HEK293 (cell line): ENCODE data around the gene SNX8.

Experiments
- CTCF ChIA-PET: fragments of 350-600 bp; formaldehyde crosslinking; extraction: SDS; loops from one replicate; lab custom pipeline; 2021; ENCODE audit warnings: antibody characterized with exemption; lab: Yijun Ruan, JAX
- POLR2A ChIA-PET: fragments of 300-600 bp; formaldehyde crosslinking; extraction: SDS; loops from one replicate; lab custom pipeline; 2020; ENCODE audit warnings: antibody characterized with exemption, inconsistent platforms; lab: Yijun Ruan, JAX
- H3K27ac ChIP-seq: fragments of 200-500 bp; sonication (Bioruptor generic); 2 replicates; pipeline ENCODE4 v1.5.1; 2014; ENCODE audit warnings: low read depth, low read length, control low read depth, inconsistent platforms; ENCODE audit errors: extremely low read depth
- H3K36me3 ChIP-seq, 2 experiments: fragments of 200-500 bp in 1 of 2; sonication (Bioruptor generic) in 1 of 2; 1 replicate in 1 of 2; 2 replicates in 1 of 2; pipeline ENCODE4 v1.5.1; 2014 to 2017; ENCODE audit warnings: inconsistent platforms in 2 of 2, low read length in 2 of 2; ENCODE audit not compliant: control insufficient read depth in 2 of 2, insufficient read depth in 1 of 2
- H3K4me1 ChIP-seq: fragments of 200-500 bp; sonication (Bioruptor generic); 2 replicates; pipeline ENCODE4 v1.5.1; 2014; ENCODE audit warnings: mild to moderate bottlenecking, low read length, inconsistent platforms; ENCODE audit not compliant: control insufficient read depth, insufficient read depth
- H3K4me3 ChIP-seq: 2 replicates; pipeline ENCODE4 v1.5.1; 2011; ENCODE audit warnings: low read depth, mild to moderate bottlenecking, control low read depth, low read length, moderate library complexity
- H3K9me3 ChIP-seq: fragments of 200-500 bp; sonication (Bioruptor generic); 2 replicates; pipeline ENCODE4 v1.5.1; 2014; ENCODE audit warnings: low read depth, low read length, inconsistent platforms; ENCODE audit not compliant: control insufficient read depth, insufficient read depth
- GFI1B ChIP-seq: fragments of 450-650 bp; formaldehyde crosslinking; IDR thresholded peaks from 2 replicates; pipeline ENCODE4 v1.5.1; 2016; ENCODE audit warnings: missing biosample characterization, missing genetic modification characterization
- GLIS2 ChIP-seq: fragments of 450-650 bp; formaldehyde crosslinking; IDR thresholded peaks from 2 replicates; pipeline ENCODE4 v1.5.1; 2016; ENCODE audit warnings: missing biosample characterization, missing genetic modification characterization
- MYNN ChIP-seq: fragments of 450-650 bp; formaldehyde crosslinking; IDR thresholded peaks from 2 replicates; pipeline ENCODE4 v1.5.1; 2016; ENCODE audit warnings: missing biosample characterization, missing genetic modification characterization, borderline replicate concordance
- WT1 ChIP-seq: fragments of 450-650 bp; formaldehyde crosslinking; IDR thresholded peaks from 2 replicates; pipeline ENCODE4 v1.5.1; 2016; ENCODE audit warnings: missing biosample characterization, missing genetic modification characterization
- ZBTB17 ChIP-seq: fragments of 450-650 bp; formaldehyde crosslinking; IDR thresholded peaks from 2 replicates; pipeline ENCODE4 v1.5.1; 2016; ENCODE audit warnings: missing biosample characterization, missing genetic modification characterization
- ZFHX2 ChIP-seq: fragments of 450-650 bp; formaldehyde crosslinking; conservative IDR thresholded peaks from 2 replicates; pipeline ENCODE4 v1.5.1; 2016; ENCODE audit warnings: missing biosample characterization, missing genetic modification characterization
- ZFP3 ChIP-seq: fragments of 450-650 bp; formaldehyde crosslinking; IDR thresholded peaks from 2 replicates; pipeline ENCODE4 v1.5.1; 2016; ENCODE audit warnings: low read depth, missing biosample characterization, missing genetic modification characterization
- ZNF114 ChIP-seq: fragments of 450-650 bp; formaldehyde crosslinking; IDR thresholded peaks from 2 replicates; pipeline ENCODE4 v1.5.0; 2017; ENCODE audit warnings: missing biosample characterization, missing genetic modification characterization
- ZNF16 ChIP-seq: fragments of 450-650 bp; formaldehyde crosslinking; IDR thresholded peaks from 2 replicates; pipeline ENCODE4 v1.5.1; 2016; ENCODE audit warnings: low read depth, missing biosample characterization, missing genetic modification characterization
- ZNF169 ChIP-seq: fragments of 450-650 bp; formaldehyde crosslinking; IDR thresholded peaks from 2 replicates; pipeline ENCODE4 v1.5.1; 2016; ENCODE audit warnings: missing biosample characterization, missing genetic modification characterization
- ZNF174 ChIP-seq: fragments of 450-650 bp; formaldehyde crosslinking; IDR thresholded peaks from 2 replicates; pipeline ENCODE4 v1.5.0; 2017; ENCODE audit warnings: missing biosample characterization, mild to moderate bottlenecking, missing genetic modification characterization
- ZNF239 ChIP-seq: fragments of 450-650 bp; formaldehyde crosslinking; IDR thresholded peaks from 2 replicates; pipeline ENCODE4 v1.5.1; 2016; ENCODE audit warnings: missing biosample characterization, missing genetic modification characterization
- ZNF274 ChIP-seq, 2 experiments: fragments of 200-500 bp in 1 of 2; fragments of 450-650 bp in 1 of 2; sonication (Bioruptor generic) in 1 of 2; formaldehyde crosslinking in 1 of 2; IDR thresholded peaks; 2 replicates each; pipeline versions ENCODE4 v1.5.1 to v1.6.1; 2014 to 2016; ENCODE audit warnings: borderline replicate concordance in 1 of 2, inconsistent platforms in 1 of 2, low read length in 1 of 2, missing biosample characterization in 1 of 2, missing genetic modification characterization in 1 of 2
- ZNF37A ChIP-seq: fragments of 450-650 bp; IDR thresholded peaks from 2 replicates; pipeline ENCODE4 v1.5.1; 2018; ENCODE audit warnings: missing biosample characterization, missing genetic modification characterization
- ZNF416 ChIP-seq: fragments of 450-650 bp; formaldehyde crosslinking; IDR thresholded peaks from 2 replicates; pipeline ENCODE4 v1.5.1; 2016; ENCODE audit warnings: missing biosample characterization, missing genetic modification characterization
- ZNF514 ChIP-seq: fragments of 450-650 bp; formaldehyde crosslinking; IDR thresholded peaks from 2 replicates; pipeline ENCODE4 v1.5.1; 2016; ENCODE audit warnings: missing biosample characterization, missing genetic modification characterization
- ZNF560 ChIP-seq: fragments of 450-650 bp; formaldehyde crosslinking; IDR thresholded peaks from 2 replicates; pipeline ENCODE4 v1.5.1; 2017; ENCODE audit warnings: missing biosample characterization, missing genetic modification characterization, borderline replicate concordance
- ZNF658 ChIP-seq: fragments of 450-650 bp; formaldehyde crosslinking; IDR thresholded peaks from 2 replicates; pipeline ENCODE4; 2016; ENCODE audit warnings: missing biosample characterization, missing genetic modification characterization
- ZNF747 ChIP-seq: fragments of 450-650 bp; formaldehyde crosslinking; IDR thresholded peaks from 2 replicates; pipeline ENCODE4 v1.5.1; 2016; ENCODE audit warnings: missing biosample characterization, missing genetic modification characterization
- ZSCAN23 ChIP-seq: fragments of 450-650 bp; formaldehyde crosslinking; IDR thresholded peaks from 2 replicates; pipeline ENCODE4 v1.5.1; 2016; ENCODE audit warnings: missing biosample characterization, missing genetic modification characterization
- TF ChIP-seq, protein P1 (sequence below): fragments of 450-650 bp; formaldehyde crosslinking; optimal IDR thresholded peaks from 2 replicates; pipeline ENCODE3; 2016; ENCODE audit warnings: missing biosample characterization, mild to moderate bottlenecking, missing genetic modification characterization
- TF ChIP-seq, protein P2 (sequence below): fragments of 450-650 bp; formaldehyde crosslinking; IDR thresholded peaks from 2 replicates; pipeline ENCODE4 v1.5.1; 2016; ENCODE audit warnings: missing biosample characterization, missing genetic modification characterization
- TF ChIP-seq, protein P3 (sequence below): fragments of 450-650 bp; formaldehyde crosslinking; IDR thresholded peaks from 2 replicates; pipeline ENCODE4 v1.5.1; 2016; ENCODE audit warnings: missing biosample characterization, missing genetic modification characterization
- TF ChIP-seq, protein P4 (sequence below): fragments of 450-650 bp; formaldehyde crosslinking; IDR thresholded peaks from 2 replicates; pipeline ENCODE4 v1.5.1; 2016; ENCODE audit warnings: missing biosample characterization, missing genetic modification characterization, borderline replicate concordance
- TF ChIP-seq, protein P5 (sequence below): fragments of 450-650 bp; formaldehyde crosslinking; IDR thresholded peaks from 2 replicates; pipeline ENCODE4 v1.5.1; 2016; ENCODE audit warnings: missing biosample characterization, missing genetic modification characterization
- TF ChIP-seq, protein P6 (sequence below): fragments of 450-650 bp; formaldehyde crosslinking; IDR thresholded peaks from 2 replicates; pipeline ENCODE4 v1.5.1; 2017; ENCODE audit warnings: missing biosample characterization, missing genetic modification characterization

The SNX8 gene

DNA sequence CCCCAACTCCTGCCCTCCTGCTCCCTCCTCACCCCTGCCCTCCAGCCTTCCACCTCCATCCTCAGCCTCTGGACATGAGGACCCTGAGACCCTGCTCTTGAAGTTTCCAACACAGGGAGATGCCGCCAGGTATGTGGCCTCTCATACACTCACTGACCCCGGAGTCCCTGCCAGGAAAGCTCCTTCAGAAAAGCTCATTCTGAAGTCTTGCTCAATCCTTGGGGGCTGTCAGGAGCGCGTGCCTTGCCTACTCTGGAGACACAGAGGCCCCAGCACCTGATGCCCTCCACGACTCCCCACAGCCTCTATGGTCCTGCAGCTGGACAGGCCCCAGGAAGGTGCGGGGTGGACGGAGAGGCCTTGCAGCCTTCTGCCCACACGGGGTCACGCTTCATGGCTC, 61.2 kb downstream of the SNX8 start:
- no peaks in the 10 kb centered on the region for H3K4me1 ChIP-seq
- H3K9me3 ChIP-seq, result no peaks in the 10 kb centered on the region
- ChIA-PET CTCF (no interaction called here), POLR2A (no interaction called here)
- H3K27ac ChIP-seq, result no peak overlapping the region
- peaks cover 0 to 7% of the 10 kb centered on the region in 2 experiments; a peak in 2 of 3 replicates for H3K36me3 ChIP-seq
- TF ChIP-seq ZNF37A (no peak), ZNF416 (tag by site-specific recombination) (no peak), ZNF16 (no peak), MYNN (no peak), ZNF560 (tag by site-specific recombination) (no peak), ZNF747 (tag by site-specific recombination) (no peak), ZBTB17 (tag by site-specific recombination) (no peak), GLIS2 (tag by site-specific recombination) (no peak), ZNF658 (no peak), ZNF514 (tag by site-specific recombination) (no peak), ZNF114 (tag by site-specific recombination) (no peak), ZNF274 (IDR thresholded peaks at IDR 0.05; ENCODE audit: low read length) (no peak), ZNF274 (tag by site-specific recombination; IDR thresholded peaks at IDR 0.05; ENCODE audit: borderline replicate concordance) (no peak), GFI1B (tag by site-specific recombination) (no peak)
- TF ChIP-seq, protein P1, sequence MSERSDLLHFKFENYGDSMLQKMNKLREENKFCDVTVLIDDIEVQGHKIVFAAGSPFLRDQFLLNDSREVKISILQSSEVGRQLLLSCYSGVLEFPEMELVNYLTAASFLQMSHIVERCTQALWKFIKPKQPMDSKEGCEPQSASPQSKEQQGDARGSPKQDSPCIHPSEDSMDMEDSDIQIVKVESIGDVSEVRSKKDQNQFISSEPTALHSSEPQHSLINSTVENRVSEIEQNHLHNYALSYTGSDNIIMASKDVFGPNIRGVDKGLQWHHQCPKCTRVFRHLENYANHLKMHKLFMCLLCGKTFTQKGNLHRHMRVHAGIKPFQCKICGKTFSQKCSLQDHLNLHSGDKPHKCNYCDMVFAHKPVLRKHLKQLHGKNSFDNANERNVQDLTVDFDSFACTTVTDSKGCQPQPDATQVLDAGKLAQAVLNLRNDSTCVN, result no peak
- TF ChIP-seq, protein P2, sequence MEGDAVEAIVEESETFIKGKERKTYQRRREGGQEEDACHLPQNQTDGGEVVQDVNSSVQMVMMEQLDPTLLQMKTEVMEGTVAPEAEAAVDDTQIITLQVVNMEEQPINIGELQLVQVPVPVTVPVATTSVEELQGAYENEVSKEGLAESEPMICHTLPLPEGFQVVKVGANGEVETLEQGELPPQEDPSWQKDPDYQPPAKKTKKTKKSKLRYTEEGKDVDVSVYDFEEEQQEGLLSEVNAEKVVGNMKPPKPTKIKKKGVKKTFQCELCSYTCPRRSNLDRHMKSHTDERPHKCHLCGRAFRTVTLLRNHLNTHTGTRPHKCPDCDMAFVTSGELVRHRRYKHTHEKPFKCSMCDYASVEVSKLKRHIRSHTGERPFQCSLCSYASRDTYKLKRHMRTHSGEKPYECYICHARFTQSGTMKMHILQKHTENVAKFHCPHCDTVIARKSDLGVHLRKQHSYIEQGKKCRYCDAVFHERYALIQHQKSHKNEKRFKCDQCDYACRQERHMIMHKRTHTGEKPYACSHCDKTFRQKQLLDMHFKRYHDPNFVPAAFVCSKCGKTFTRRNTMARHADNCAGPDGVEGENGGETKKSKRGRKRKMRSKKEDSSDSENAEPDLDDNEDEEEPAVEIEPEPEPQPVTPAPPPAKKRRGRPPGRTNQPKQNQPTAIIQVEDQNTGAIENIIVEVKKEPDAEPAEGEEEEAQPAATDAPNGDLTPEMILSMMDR (tag by site-specific recombination), result no peak
- no peak overlapping the region for H3K4me3 ChIP-seq

DNA sequence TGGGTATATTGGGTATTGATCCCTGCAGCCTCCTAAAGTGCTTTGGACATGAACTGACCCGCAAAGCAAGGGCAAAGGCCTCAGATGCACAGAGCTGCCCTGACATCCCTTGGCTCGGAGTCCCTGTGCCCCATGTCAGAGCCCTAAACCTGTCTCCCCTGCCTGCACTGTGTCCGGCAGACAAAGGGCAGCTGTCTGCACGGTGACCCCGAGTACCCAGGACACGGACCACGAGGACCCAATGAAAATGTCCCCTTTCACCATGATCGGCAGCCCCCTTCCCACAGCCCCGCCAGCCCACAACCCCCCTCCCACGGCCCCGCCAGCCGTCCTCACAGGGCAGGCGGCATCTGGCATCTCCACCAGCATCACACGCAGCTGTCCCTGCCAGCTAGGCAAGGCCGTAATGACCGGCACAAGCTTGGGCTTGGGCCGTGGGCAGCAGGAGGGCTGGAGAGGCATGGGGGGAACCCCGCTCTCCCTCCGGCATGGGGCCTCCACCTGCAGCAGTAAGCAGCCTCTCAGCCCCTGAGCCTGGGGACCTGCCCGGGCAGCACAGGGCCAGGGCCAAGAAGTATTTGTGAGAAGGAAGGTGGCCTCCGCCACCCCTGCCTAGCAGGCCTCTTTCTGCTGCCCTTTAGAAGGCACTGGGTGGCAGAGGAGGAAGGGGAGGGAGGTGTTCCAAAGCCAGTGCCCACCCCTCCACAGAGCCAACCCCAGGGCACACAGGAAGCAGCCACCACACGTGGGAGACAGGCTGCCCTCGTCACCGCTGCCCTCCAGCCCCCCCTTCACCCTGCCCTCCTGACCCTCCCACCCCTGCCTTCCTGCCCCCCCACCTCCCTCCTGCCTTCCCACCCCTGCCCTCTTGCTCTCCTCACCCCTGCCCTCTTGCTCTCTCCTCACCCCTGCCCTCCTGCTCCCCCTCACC, 62.1 kb downstream of the SNX8 start:
- POLR2A ChIA-PET, result no interaction called here
- TF ChIP-seq, protein P3, sequence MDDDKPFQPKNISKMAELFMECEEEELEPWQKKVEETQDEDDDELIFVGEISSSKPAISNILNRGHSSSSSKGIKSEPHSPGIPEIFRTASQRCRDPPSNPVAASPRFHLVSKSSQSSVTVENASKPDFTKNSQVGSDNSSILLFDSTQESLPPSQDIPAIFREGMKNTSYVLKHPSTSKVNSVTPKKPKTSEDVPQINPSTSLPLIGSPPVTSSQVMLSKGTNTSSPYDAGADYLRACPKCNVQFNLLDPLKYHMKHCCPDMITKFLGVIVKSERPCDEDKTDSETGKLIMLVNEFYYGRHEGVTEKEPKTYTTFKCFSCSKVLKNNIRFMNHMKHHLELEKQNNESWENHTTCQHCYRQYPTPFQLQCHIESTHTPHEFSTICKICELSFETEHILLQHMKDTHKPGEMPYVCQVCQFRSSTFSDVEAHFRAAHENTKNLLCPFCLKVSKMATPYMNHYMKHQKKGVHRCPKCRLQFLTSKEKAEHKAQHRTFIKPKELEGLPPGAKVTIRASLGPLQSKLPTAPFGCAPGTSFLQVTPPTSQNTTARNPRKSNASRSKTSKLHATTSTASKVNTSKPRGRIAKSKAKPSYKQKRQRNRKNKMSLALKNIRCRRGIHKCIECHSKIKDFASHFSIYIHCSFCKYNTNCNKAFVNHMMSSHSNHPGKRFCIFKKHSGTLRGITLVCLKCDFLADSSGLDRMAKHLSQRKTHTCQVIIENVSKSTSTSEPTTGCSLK (tag by site-specific recombination), result no peak
- no peak for TF ChIP-seq ZFHX2
- TF ChIP-seq, protein P4, sequence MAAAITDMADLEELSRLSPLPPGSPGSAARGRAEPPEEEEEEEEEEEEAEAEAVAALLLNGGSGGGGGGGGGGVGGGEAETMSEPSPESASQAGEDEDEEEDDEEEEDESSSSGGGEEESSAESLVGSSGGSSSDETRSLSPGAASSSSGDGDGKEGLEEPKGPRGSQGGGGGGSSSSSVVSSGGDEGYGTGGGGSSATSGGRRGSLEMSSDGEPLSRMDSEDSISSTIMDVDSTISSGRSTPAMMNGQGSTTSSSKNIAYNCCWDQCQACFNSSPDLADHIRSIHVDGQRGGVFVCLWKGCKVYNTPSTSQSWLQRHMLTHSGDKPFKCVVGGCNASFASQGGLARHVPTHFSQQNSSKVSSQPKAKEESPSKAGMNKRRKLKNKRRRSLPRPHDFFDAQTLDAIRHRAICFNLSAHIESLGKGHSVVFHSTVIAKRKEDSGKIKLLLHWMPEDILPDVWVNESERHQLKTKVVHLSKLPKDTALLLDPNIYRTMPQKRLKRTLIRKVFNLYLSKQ (tag by site-specific recombination), result no peak
- TF ChIP-seq, protein P5, sequence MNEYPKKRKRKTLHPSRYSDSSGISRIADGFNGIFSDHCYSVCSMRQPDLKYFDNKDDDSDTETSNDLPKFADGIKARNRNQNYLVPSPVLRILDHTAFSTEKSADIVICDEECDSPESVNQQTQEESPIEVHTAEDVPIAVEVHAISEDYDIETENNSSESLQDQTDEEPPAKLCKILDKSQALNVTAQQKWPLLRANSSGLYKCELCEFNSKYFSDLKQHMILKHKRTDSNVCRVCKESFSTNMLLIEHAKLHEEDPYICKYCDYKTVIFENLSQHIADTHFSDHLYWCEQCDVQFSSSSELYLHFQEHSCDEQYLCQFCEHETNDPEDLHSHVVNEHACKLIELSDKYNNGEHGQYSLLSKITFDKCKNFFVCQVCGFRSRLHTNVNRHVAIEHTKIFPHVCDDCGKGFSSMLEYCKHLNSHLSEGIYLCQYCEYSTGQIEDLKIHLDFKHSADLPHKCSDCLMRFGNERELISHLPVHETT, result no peak
- no peak for TF ChIP-seq ZFP3 (tag by site-specific recombination)
- TF ChIP-seq ZNF169, result no peak
- TF ChIP-seq ZNF239 (tag by site-specific recombination), result no peak
- no peak for TF ChIP-seq ZNF174 (tag by site-specific recombination)
- no peak for TF ChIP-seq ZSCAN23
- TF ChIP-seq, protein P6, sequence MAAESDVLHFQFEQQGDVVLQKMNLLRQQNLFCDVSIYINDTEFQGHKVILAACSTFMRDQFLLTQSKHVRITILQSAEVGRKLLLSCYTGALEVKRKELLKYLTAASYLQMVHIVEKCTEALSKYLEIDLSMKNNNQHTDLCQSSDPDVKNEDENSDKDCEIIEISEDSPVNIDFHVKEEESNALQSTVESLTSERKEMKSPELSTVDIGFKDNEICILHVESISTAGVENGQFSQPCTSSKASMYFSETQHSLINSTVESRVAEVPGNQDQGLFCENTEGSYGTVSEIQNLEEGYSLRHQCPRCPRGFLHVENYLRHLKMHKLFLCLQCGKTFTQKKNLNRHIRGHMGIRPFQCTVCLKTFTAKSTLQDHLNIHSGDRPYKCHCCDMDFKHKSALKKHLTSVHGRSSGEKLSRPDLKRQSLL (tag by site-specific recombination), result no peak
- no peak for TF ChIP-seq WT1

More for the DNA sequence above, 62.1 kb downstream of the SNX8 start:
- Histone ChIP-seq H3K4me1 (no peaks in the 10 kb centered on the region), H3K4me3 (no peak overlapping the region), H3K9me3 (no peaks in the 10 kb centered on the region), H3K27ac (no peak overlapping the region), H3K36me3 (peaks cover 0 to 7% of the 10 kb centered on the region in 2 experiments; a peak in 2 of 3 replicates)
- CTCF ChIA-PET, result no interaction called here
